HG02798 (cell line): ENCODE data around the gene CATSPERB.
"Not testable (repeated sequence)": the region's sequence is repeated elsewhere in the genome, so short reads cannot be mapped to it uniquely, and the experiment has no call there.

Experiments
- ATAC-seq: cut with Tn5 transposase; IDR thresholded peaks from one replicate; pipeline ENCODE4 v1.9.1; 2021; ENCODE audit warnings: mild to moderate bottlenecking; ENCODE audit not compliant: unreplicated experiment, poor library complexity

The CATSPERB gene

GRCh38 chr14:91732859-91733477 lies 1.1 kb upstream of the CATSPERB start:
- no peak for ATAC-seq

GRCh38 chr14:91732439-91732838 lies 553 bp upstream of the CATSPERB start:
- ATAC-seq, result no peak

- ATAC-seq, result no peak
Measured at GRCh38 chr14:91731018-91731417, 868 bp downstream of the CATSPERB start.

- no peak for ATAC-seq
Measured at GRCh38 chr14:91729756-91730155, 2.1 kb downstream of the CATSPERB start.

GRCh38 chr14:91728616-91729183 lies 3.2 kb downstream of the CATSPERB start:
- no peak for ATAC-seq

GRCh38 chr14:91727121-91727520 lies 4.8 kb downstream of the CATSPERB start:
- no peak for ATAC-seq

GRCh38 chr14:91723501-91723900 lies 8.4 kb downstream of the CATSPERB start:
- no peak for ATAC-seq

- no peak for ATAC-seq
Measured at GRCh38 chr14:91722386-91722785, 9.5 kb downstream of the CATSPERB start.

- ATAC-seq, result no peak
Measured at GRCh38 chr14:91719839-91720238, 12.0 kb downstream of the CATSPERB start.

- ATAC-seq, result no peak
Measured at GRCh38 chr14:91716999-91717398, 14.9 kb downstream of the CATSPERB start.

- ATAC-seq, result no peak
Measured at GRCh38 chr14:91714805-91715204, 17.1 kb downstream of the CATSPERB start.

- ATAC-seq, result no peak
Measured at GRCh38 chr14:91708795-91709194, 23.1 kb downstream of the CATSPERB start.

- no peak for ATAC-seq
Measured at GRCh38 chr14:91706996-91707395, 24.9 kb downstream of the CATSPERB start.

- ATAC-seq, result no peak
Measured at GRCh38 chr14:91694643-91695042, 37.2 kb downstream of the CATSPERB start.

GRCh38 chr14:91693346-91693745 lies 38.5 kb downstream of the CATSPERB start:
- no peak for ATAC-seq

- ATAC-seq, result no peak
Measured at GRCh38 chr14:91692075-91692474, 39.8 kb downstream of the CATSPERB start.

GRCh38 chr14:91689608-91690007 lies 42.3 kb downstream of the CATSPERB start:
- ATAC-seq, result no peak

GRCh38 chr14:91687436-91687835 lies 44.5 kb downstream of the CATSPERB start:
- ATAC-seq, result not testable (repeated sequence)

- no peak for ATAC-seq
Measured at GRCh38 chr14:91685600-91685999, 46.3 kb downstream of the CATSPERB start.

GRCh38 chr14:91681893-91682563 lies 49.9 kb downstream of the CATSPERB start:
- no peak for ATAC-seq

- no peak for ATAC-seq
Measured at GRCh38 chr14:91681118-91681517, 50.8 kb downstream of the CATSPERB start.

GRCh38 chr14:91679273-91679672 lies 52.6 kb downstream of the CATSPERB start:
- ATAC-seq, result no peak
